Measurements from ENCODE around the gene ZNF385B. TPM values are rescaled to one million over a fixed set of nuclear protein-coding genes. Genes with fewer than 3 reads are reported as not detected.

ZNF385B gene
- total and polyA plus RNA-seq, 9 of the 15 experiments (the other 6 are each of a cell fraction or from before 2014, with no cell fraction given), result 0.50 TPM; not detected in 8

DNA sequence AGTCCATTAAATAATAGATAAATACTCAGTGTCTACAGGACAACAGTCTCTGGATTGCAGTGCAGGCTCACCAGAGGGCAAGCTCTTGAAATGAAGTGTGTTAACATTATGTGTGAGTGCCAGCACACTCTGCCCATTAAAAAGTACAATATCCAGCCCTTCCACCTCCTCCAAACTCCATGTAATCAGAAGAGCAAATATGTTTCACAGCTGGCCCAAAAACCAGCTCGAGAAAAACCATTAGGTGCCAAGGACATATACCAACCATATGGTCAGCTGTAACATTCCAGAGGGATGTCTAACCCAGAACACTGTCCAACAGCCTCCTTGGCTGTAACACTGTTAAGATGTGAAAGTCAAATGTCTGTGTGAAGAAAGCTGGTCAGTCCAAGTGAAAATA, 112.2 kb downstream of the ZNF385B start (continued):
- TF ChIP-seq CCAR2 (IDR thresholded peaks at IDR 0.05; ENCODE audit: low read depth, low read length), result no peak
- TF ChIP-seq KHSRP (IDR thresholded peaks at IDR 0.05), result no peak
- no peak for TF ChIP-seq KDM4B (IDR thresholded peaks at IDR 0.05; ENCODE audit: borderline replicate concordance in 2 of 2, low read depth in 1 of 2)
- no peak for TF ChIP-seq SPI1 (IDR thresholded peaks at IDR 0.05; ENCODE audit: borderline replicate concordance, low read depth, low read length)
- TF ChIP-seq, protein P1, sequence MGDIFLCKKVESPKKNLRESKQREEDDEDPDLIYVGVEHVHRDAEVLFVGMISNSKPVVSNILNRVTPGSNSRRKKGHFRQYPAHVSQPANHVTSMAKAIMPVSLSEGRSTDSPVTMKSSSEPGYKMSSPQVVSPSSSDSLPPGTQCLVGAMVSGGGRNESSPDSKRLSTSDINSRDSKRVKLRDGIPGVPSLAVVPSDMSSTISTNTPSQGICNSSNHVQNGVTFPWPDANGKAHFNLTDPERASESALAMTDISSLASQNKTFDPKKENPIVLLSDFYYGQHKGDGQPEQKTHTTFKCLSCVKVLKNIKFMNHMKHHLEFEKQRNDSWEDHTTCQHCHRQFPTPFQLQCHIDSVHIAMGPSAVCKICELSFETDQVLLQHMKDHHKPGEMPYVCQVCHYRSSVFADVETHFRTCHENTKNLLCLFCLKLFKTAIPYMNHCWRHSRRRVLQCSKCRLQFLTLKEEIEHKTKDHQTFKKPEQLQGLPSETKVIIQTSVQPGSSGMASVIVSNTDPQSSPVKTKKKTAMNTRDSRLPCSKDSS (IDR thresholded peaks at IDR 0.05; ENCODE audit: low read depth, partially characterized antibody), result no peak
- TF ChIP-seq, protein P2, sequence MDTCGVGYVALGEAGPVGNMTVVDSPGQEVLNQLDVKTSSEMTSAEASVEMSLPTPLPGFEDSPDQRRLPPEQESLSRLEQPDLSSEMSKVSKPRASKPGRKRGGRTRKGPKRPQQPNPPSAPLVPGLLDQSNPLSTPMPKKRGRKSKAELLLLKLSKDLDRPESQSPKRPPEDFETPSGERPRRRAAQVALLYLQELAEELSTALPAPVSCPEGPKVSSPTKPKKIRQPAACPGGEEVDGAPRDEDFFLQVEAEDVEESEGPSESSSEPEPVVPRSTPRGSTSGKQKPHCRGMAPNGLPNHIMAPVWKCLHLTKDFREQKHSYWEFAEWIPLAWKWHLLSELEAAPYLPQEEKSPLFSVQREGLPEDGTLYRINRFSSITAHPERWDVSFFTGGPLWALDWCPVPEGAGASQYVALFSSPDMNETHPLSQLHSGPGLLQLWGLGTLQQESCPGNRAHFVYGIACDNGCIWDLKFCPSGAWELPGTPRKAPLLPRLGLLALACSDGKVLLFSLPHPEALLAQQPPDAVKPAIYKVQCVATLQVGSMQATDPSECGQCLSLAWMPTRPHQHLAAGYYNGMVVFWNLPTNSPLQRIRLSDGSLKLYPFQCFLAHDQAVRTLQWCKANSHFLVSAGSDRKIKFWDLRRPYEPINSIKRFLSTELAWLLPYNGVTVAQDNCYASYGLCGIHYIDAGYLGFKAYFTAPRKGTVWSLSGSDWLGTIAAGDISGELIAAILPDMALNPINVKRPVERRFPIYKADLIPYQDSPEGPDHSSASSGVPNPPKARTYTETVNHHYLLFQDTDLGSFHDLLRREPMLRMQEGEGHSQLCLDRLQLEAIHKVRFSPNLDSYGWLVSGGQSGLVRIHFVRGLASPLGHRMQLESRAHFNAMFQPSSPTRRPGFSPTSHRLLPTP (IDR thresholded peaks at IDR 0.05; ENCODE audit: borderline replicate concordance, extremely low read depth, insufficient read length), result no peak
- TF ChIP-seq ZKSCAN1 (IDR thresholded peaks at IDR 0.05; ENCODE audit: low read depth, low read length), result no peak
- no peak for TF ChIP-seq PTTG1 (tag; IDR thresholded peaks at IDR 0.05; ENCODE audit: low read depth)
